Measurements from ENCODE around the gene C20orf144. TPM values are rescaled to one million over a fixed set of nuclear protein-coding genes. Genes with fewer than 3 reads are reported as not detected.

Gene C20orf144
- total RNA-seq, 2 donors from 2014 or later, result 0.66 TPM; not detected in 1

DNA sequence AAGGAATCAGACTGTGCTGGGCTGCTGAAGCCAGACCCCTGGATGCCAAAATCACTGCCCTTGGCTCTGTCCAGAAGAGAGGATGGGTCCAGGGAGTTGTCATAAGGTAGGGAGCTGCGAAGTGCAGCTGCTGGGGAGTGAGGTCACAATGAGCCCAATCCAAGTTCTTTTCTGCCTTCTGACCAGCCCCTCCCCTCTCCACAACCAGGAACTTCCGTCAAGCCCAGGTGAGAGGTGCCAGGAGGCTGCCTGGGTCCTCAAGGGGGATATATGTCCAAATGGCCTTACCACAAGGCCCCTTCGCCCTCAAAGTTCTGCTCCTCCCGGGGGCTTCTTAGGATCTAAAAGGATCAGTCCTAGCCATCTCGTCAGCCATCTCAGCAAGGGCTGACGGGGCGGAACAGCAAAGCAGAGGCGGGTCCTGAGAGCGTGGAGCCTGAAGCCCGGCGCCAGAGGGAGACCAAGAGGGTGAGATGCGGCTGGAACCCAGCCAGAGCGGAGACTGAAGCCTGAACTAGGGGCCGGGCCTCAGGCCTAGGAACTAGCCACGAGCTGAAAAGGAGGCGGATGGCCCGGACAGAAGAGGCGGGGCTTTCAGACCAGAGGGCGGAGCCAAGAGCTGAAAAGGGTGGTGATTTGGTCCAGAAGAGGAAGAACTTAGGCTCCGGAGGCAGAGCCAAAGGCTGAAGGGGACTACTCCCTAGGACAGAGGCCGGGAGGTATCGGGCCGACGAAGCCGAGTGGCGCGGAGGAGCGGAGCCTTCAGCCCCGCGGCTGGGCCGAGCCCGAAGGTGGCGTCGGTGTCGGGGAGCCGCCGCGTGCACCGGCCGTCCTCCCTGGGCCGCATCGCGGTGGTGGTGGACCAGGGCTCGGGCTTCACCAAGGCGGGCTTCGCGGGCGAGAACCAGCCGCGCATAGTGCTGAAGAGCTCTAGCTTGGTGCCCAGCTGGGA is 4.4 kb downstream of the C20orf144 start, which contains the start of gene ACTL10:
Gene ACTL10, plus strand, starts transcription at position 651 of the 952 bp plus-strand sequence. CDS start 555 bp downstream, outside the sequence.
- Histone ChIP-seq H3K36me3 (replicated peaks in 1 of 2; ENCODE audit: insufficient read depth in 1 of 2, low read depth in 2 of 2) (peaks cover 0 to 3% of the 10 kb centered on the region in 2 donors), H3K27me3 (no peaks in the 10 kb centered on the region), H3K4me1 (peaks cover 50% of the 10 kb centered on the region), H3K4me3 (peak within 1 kb of the TSS; percentile 45 to 48), H3K9me3 (no peaks in the 10 kb centered on the region), H3K27ac (peak within 1 kb of the TSS; percentile 87 to 93 (median 90))
- TF ChIP-seq POLR2A (IDR thresholded peaks at IDR 0.05), result peak; percentile 75 to 94 (median 88)
- TF ChIP-seq, protein P1, sequence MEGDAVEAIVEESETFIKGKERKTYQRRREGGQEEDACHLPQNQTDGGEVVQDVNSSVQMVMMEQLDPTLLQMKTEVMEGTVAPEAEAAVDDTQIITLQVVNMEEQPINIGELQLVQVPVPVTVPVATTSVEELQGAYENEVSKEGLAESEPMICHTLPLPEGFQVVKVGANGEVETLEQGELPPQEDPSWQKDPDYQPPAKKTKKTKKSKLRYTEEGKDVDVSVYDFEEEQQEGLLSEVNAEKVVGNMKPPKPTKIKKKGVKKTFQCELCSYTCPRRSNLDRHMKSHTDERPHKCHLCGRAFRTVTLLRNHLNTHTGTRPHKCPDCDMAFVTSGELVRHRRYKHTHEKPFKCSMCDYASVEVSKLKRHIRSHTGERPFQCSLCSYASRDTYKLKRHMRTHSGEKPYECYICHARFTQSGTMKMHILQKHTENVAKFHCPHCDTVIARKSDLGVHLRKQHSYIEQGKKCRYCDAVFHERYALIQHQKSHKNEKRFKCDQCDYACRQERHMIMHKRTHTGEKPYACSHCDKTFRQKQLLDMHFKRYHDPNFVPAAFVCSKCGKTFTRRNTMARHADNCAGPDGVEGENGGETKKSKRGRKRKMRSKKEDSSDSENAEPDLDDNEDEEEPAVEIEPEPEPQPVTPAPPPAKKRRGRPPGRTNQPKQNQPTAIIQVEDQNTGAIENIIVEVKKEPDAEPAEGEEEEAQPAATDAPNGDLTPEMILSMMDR (IDR thresholded peaks at IDR 0.05), result peak in 6 of 7 experiments; percentile 11 to 59 (median 50)
- intact Hi-C loops (cut with DNase I), result no loop called here
- ATAC-seq (peak; percentile 81), DNase-seq (peak; percentile 98 to 100 (median 99))
- WGBS, 2 donors, result 2 to 12% methylated on average over 22 to 49 of the region's 50 CpGs

DNA sequence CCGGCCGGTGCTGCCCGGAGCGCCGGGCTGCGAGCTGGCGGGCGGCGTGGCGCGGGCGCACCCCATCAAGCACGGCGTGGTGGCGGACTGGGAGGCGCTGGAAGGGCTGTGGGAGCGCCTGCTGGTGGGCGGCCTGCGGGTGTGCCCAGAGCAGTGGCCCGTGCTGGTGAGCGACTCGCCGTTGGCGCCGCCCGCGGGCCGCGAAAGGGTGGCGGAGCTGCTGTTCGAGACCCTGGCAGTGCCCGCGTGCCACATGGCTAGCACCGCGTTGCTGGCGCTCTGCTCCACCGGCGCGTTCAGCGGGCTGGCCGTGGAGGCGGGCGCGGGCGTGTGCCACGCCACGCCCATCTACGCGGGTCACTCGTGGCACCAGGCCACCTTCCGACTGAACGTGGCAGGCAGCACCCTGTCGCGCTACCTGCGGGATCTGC is 5.1 kb downstream of the C20orf144 start:
- DNase-seq (peak; percentile 71 to 84 (median 76)), ATAC-seq (peak; percentile 23)
- 15% methylated on average over 54 of the region's 55 CpGs; no CpG with 5 or more reads in 1 of the 2 donors for WGBS, 2 donors
- Histone ChIP-seq H3K9me3 (no peaks in the 10 kb centered on the region), H3K4me1 (peaks cover 50% of the 10 kb centered on the region), H3K27me3 (no peaks in the 10 kb centered on the region), H3K36me3 (replicated peaks in 1 of 2; ENCODE audit: insufficient read depth in 1 of 2, low read depth in 2 of 2) (peaks cover 0 to 3% of the 10 kb centered on the region in 2 donors), H3K27ac (peak overlapping the region; percentile 87 to 93 (median 90)), H3K4me3 (peak overlapping the region; percentile 45 to 48)
- TF ChIP-seq POLR2A (IDR thresholded peaks at IDR 0.05), result no peak
- TF ChIP-seq, protein P1 (IDR thresholded peaks at IDR 0.05), result no peak
- intact Hi-C loops (cut with DNase I), result no loop called here

DNA sequence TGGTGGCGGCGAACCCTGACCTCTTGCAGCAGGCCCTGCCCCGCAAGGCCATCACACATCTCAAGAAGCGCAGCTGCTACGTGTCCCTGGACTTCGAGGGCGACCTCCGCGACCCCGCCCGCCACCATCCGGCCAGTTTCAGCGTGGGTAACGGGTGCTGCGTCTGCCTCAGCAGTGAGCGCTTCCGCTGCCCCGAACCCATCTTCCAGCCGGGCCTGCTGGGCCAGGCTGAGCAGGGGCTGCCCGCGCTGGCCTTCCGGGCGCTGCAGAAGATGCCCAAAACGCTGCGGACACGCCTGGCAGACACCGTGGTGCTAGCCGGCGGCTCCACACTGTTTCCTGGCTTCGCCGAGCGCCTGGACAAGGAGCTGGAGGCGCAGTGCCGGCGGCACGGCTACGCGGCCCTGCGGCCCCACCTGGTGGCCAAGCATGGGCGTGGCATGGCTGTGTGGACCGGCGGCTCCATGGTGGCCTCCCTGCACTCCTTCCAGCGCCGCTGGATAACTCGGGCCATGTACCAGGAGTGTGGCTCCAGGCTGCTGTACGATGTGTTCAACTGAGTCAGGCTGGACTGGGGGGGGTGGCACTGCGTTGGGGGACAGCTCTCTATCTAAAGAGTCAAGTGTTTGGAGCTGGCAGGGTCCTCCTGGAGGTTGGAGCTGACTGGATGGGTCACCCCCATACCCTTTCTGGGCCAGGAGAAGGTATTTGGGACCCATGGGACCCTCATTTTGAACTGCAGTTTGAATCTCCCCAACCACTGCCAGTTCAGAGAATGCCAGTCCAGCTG is 5.7 kb downstream of the C20orf144 start:
- intact Hi-C loops (cut with DNase I), result no loop called here
- H3K27me3 ChIP-seq, result no peaks in the 10 kb centered on the region
- H3K36me3 ChIP-seq (replicated peaks in 1 of 2; ENCODE audit: insufficient read depth in 1 of 2, low read depth in 2 of 2), result peaks cover 0 to 3% of the 10 kb centered on the region in 2 donors
- TF ChIP-seq POLR2A (IDR thresholded peaks at IDR 0.05), result peak in 1 of 3 donors; percentile 18
- TF ChIP-seq, protein P1 (IDR thresholded peaks at IDR 0.05), result peak; percentile 89 to 98 (median 92)
- 0 to 9% methylated on average over 3 to 46 of the region's 47 CpGs for WGBS, 2 donors
- peaks cover 52% of the 10 kb centered on the region for H3K4me1 ChIP-seq
- ATAC-seq (peak; percentile 58), DNase-seq (peak; percentile 83 to 89 (median 86))
- peak overlapping the region in 1 of 2 donors; percentile 48 for H3K4me3 ChIP-seq
- no peaks in the 10 kb centered on the region for H3K9me3 ChIP-seq
- peak overlapping the region; percentile 87 to 93 (median 90) for H3K27ac ChIP-seq

DNA sequence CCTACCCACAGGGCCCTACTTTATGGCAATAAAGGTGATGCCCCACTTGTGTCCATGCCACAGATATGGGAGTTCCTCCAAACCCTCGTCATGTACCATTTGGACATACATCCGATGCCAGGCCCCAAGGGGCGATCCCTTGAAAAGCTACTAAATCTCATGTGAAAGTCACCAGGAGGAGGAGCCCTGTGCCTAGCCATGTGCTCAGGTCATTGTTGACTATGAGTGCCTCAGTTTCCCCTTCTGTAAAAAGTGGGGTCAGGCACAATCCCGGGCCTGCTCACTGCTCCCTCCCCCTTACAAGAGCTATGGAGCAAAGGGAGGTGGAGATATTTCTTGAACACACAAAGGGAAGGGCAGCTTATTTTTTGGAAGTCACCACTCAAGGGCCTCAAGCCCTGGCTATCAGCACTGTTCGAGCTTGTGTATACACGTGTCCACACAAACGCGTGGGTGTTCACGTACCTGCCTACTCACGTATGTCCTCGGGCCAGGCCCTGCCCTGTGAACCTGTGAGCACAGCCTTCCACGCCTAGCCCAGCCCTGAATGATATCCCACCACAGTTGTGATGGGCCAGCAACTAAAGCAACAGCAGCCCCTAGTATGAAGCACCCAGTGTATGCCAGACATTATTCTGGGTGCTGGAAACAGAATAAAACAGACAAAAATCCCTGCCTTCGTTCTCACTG is 6.5 kb downstream of the C20orf144 start:
- ATAC-seq, result no peak
- no peak for DNase-seq
- intact Hi-C loops (cut with DNase I), result no loop called here
- no peak overlapping the region for H3K4me3 ChIP-seq
- H3K9me3 ChIP-seq, result no peaks in the 10 kb centered on the region
- no peak for TF ChIP-seq POLR2A (IDR thresholded peaks at IDR 0.05)
- TF ChIP-seq, protein P1 (IDR thresholded peaks at IDR 0.05), result no peak
- no peaks in the 10 kb centered on the region for H3K27me3 ChIP-seq
- H3K4me1 ChIP-seq, result peaks cover 55% of the 10 kb centered on the region
- peak overlapping the region in 2 of 4 donors; percentile 89 to 93 for H3K27ac ChIP-seq
- 71 to 84% methylated on average over 5 to 13 of the region's 13 CpGs for WGBS, 2 donors
- H3K36me3 ChIP-seq (replicated peaks in 1 of 2; ENCODE audit: insufficient read depth in 1 of 2, low read depth in 2 of 2), result peaks cover 0 to 3% of the 10 kb centered on the region in 2 donors

All from body of pancreas (tissue), 4 donors.